OCI-LY3 (cell line): ENCODE measurements around the gene PXK.

Experiments used
- EZH2phosphoT487 ChIP-seq: fragments of 200-600 bp; shearing (Covaris generic); IDR thresholded peaks from 2 replicates; pipeline ENCODE4 v1.6.1; 2018; ENCODE audit warnings: antibody characterized with exemption, mixed run types, low read depth
- TF ChIP-seq, protein P1 (sequence below): fragments of 200-600, 300-600 bp; sonication (generic); IDR thresholded peaks from 2 replicates; pipeline ENCODE4 v1.5.1; 2014; ENCODE audit warnings: antibody characterized with exemption, low read length, low read depth

DNA sequence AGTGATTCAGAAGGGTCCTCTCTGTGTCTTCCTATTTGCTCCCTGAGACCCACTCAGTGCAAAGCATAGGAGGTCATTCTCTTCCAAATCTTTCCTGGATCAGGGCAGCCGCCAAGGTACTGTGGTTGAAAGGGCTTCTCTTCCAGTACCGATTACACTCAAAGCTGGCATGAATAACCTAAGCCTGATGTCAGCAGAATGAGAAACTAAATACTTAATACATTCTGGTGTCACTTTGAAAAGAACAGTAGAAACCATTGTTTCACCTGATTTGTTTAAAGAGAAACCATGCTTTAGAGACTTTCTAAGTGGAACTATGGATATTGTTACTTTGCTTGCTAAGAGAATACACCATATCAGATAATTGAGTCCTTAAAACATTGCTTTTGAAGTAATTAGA, 50.8 kb downstream of the PXK start:
- TF ChIP-seq, protein P1, sequence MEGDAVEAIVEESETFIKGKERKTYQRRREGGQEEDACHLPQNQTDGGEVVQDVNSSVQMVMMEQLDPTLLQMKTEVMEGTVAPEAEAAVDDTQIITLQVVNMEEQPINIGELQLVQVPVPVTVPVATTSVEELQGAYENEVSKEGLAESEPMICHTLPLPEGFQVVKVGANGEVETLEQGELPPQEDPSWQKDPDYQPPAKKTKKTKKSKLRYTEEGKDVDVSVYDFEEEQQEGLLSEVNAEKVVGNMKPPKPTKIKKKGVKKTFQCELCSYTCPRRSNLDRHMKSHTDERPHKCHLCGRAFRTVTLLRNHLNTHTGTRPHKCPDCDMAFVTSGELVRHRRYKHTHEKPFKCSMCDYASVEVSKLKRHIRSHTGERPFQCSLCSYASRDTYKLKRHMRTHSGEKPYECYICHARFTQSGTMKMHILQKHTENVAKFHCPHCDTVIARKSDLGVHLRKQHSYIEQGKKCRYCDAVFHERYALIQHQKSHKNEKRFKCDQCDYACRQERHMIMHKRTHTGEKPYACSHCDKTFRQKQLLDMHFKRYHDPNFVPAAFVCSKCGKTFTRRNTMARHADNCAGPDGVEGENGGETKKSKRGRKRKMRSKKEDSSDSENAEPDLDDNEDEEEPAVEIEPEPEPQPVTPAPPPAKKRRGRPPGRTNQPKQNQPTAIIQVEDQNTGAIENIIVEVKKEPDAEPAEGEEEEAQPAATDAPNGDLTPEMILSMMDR = no peak
- no peak for TF ChIP-seq EZH2phosphoT487
